Measurements from ENCODE around the gene SNRNP40. TPM values are rescaled to one million over a fixed set of nuclear protein-coding genes. Genes with fewer than 3 reads are reported as not detected.

SNRNP40 gene
- total and polyA plus RNA-seq, 10 of the 15 experiments (the other 5 are each of a cell fraction or from before 2014, with no cell fraction given), result 34.9 to 212 (median 115) TPM

DNA sequence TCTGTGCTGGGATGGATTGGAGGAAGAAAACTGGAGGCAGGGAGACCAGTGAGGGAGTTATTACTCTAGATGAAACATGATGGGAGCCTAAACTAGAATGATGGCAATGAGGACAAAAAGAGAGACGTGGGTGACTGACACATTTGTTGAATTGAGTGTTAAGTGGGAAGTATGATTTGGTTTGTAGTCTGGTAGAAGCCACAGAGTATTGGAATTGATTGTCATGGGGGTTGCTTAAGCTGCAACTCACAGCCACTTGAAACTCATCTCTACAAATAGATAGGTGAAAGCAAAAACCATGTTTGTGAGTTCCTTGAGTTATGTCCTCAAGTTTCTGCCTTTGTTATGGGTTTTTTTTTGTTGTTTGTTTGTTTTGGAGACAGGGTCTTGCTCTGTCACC is 47.9 kb upstream of the SNRNP40 start:
- Histone ChIP-seq H3K27me3 (replicated peaks in 1 of 2; ENCODE audit: control insufficient read depth in 2 of 2, insufficient read depth in 2 of 2, low read length in 1 of 2) (no peaks in the 10 kb centered on the region), H3K4me2 (ENCODE audit: control insufficient read depth, insufficient read depth) (no peak overlapping the region), H3K79me2 (ENCODE audit: control insufficient read depth, insufficient read depth, low read length) (no peaks in the 10 kb centered on the region), H3K4me3 (no peak overlapping the region), H3K9ac (ENCODE audit: control insufficient read depth, insufficient read depth, low read length) (no peak overlapping the region), H3K27ac (ENCODE audit: control insufficient read depth, insufficient read depth) (no peak overlapping the region), H4K20me1 (ENCODE audit: control insufficient read depth, insufficient read depth) (no peaks in the 10 kb centered on the region), H3K4me1 (ENCODE audit: control insufficient read depth, insufficient read depth, low read length) (no peaks in the 10 kb centered on the region), H2AFZ (ENCODE audit: control insufficient read depth, low read depth, low read length) (no peak overlapping the region), H3K9me3 (replicated peaks; ENCODE audit: control insufficient read depth, insufficient read depth, low read length) (no peaks in the 10 kb centered on the region), H3K36me3 (ENCODE audit: control insufficient read depth in 2 of 2, insufficient read depth in 2 of 2, low read length in 1 of 2) (peaks cover 0 to 13% of the 10 kb centered on the region in 2 experiments; a peak in 3 of 4 replicates)
- DNase-seq (ENCODE audit: low read depth, low spot score) (no peak), ATAC-seq (no peak), FAIRE-seq (no peak)
- 0% methylated on average over 1 of the region's 1 CpG for WGBS (ENCODE audit: insufficient coverage, insufficient replicate concordance, low lambda C conversion rate, missing lambda C conversion rate)
- BruUV-seq (replicated peaks), result TSS peak; percentile 29
- ChIA-PET SMC1A (ENCODE audit: uncharacterized antibody, unreplicated experiment) (no interaction called here), CTCF (interaction anchor here (0.7 kb wide), 1 partner anchor 317 kb away, joined by 3 read pairs; no protein-coding TSS in a partner anchor), RAD21 (ENCODE audit: unreplicated experiment) (no interaction called here), POLR2A (no interaction called here)
- in situ Hi-C loops (cut with MboI), result no loop called here
- intact Hi-C loops (cut with micrococcal nuclease; ENCODE audit: unreplicated experiment), result no loop called here
- no peak for TF ChIP-seq RBBP5 (conservative IDR thresholded peaks at IDR 0.05)
- no peak for TF ChIP-seq SRF (IDR thresholded peaks at IDR 0.05; ENCODE audit: low read depth in 2 of 2, low read length in 2 of 2)
- no peak for TF ChIP-seq SP1 (IDR thresholded peaks at IDR 0.05; ENCODE audit: low read depth, low read length)
- no peak for TF ChIP-seq ZNF274 (IDR thresholded peaks at IDR 0.05; ENCODE audit: insufficient read depth, insufficient read length)
- TF ChIP-seq, protein P1, sequence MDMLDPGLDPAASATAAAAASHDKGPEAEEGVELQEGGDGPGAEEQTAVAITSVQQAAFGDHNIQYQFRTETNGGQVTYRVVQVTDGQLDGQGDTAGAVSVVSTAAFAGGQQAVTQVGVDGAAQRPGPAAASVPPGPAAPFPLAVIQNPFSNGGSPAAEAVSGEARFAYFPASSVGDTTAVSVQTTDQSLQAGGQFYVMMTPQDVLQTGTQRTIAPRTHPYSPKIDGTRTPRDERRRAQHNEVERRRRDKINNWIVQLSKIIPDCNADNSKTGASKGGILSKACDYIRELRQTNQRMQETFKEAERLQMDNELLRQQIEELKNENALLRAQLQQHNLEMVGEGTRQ (IDR thresholded peaks at IDR 0.05; ENCODE audit: borderline replicate concordance, low read depth, low read length), result no peak
- TF ChIP-seq, protein P2, sequence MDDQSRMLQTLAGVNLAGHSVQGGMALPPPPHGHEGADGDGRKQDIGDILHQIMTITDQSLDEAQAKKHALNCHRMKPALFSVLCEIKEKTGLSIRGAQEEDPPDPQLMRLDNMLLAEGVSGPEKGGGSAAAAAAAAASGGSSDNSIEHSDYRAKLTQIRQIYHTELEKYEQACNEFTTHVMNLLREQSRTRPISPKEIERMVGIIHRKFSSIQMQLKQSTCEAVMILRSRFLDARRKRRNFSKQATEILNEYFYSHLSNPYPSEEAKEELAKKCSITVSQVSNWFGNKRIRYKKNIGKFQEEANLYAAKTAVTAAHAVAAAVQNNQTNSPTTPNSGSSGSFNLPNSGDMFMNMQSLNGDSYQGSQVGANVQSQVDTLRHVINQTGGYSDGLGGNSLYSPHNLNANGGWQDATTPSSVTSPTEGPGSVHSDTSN (IDR thresholded peaks at IDR 0.05; ENCODE audit: insufficient replicate concordance, low read depth, low read length), result no peak
- no peak for TF ChIP-seq RELA (IDR thresholded peaks at IDR 0.05; ENCODE audit: borderline replicate concordance, partially characterized antibody)
- no peak for TF ChIP-seq POLR2AphosphoS2 (IDR thresholded peaks at IDR 0.05; ENCODE audit: low read depth, low read length)
- no peak for TF ChIP-seq HDGF (IDR thresholded peaks at IDR 0.05)
- TF ChIP-seq, protein P3, sequence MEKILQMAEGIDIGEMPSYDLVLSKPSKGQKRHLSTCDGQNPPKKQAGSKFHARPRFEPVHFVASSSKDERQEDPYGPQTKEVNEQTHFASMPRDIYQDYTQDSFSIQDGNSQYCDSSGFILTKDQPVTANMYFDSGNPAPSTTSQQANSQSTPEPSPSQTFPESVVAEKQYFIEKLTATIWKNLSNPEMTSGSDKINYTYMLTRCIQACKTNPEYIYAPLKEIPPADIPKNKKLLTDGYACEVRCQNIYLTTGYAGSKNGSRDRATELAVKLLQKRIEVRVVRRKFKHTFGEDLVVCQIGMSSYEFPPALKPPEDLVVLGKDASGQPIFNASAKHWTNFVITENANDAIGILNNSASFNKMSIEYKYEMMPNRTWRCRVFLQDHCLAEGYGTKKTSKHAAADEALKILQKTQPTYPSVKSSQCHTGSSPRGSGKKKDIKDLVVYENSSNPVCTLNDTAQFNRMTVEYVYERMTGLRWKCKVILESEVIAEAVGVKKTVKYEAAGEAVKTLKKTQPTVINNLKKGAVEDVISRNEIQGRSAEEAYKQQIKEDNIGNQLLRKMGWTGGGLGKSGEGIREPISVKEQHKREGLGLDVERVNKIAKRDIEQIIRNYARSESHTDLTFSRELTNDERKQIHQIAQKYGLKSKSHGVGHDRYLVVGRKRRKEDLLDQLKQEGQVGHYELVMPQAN (conservative IDR thresholded peaks at IDR 0.05), result no peak
- no peak for TF ChIP-seq HCFC1 (IDR thresholded peaks at IDR 0.05; ENCODE audit: low read length)
- TF ChIP-seq, protein P4, sequence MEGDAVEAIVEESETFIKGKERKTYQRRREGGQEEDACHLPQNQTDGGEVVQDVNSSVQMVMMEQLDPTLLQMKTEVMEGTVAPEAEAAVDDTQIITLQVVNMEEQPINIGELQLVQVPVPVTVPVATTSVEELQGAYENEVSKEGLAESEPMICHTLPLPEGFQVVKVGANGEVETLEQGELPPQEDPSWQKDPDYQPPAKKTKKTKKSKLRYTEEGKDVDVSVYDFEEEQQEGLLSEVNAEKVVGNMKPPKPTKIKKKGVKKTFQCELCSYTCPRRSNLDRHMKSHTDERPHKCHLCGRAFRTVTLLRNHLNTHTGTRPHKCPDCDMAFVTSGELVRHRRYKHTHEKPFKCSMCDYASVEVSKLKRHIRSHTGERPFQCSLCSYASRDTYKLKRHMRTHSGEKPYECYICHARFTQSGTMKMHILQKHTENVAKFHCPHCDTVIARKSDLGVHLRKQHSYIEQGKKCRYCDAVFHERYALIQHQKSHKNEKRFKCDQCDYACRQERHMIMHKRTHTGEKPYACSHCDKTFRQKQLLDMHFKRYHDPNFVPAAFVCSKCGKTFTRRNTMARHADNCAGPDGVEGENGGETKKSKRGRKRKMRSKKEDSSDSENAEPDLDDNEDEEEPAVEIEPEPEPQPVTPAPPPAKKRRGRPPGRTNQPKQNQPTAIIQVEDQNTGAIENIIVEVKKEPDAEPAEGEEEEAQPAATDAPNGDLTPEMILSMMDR (IDR thresholded peaks at IDR 0.05 in 2 of 3, conservative IDR thresholded peaks at IDR 0.05 in 1 of 3; ENCODE audit: control insufficient read depth in 2 of 3, extremely low read depth in 1 of 3, insufficient read depth in 1 of 3, low read depth in 3 of 3, low read length in 3 of 3), result no peak
- TF ChIP-seq, protein P5, sequence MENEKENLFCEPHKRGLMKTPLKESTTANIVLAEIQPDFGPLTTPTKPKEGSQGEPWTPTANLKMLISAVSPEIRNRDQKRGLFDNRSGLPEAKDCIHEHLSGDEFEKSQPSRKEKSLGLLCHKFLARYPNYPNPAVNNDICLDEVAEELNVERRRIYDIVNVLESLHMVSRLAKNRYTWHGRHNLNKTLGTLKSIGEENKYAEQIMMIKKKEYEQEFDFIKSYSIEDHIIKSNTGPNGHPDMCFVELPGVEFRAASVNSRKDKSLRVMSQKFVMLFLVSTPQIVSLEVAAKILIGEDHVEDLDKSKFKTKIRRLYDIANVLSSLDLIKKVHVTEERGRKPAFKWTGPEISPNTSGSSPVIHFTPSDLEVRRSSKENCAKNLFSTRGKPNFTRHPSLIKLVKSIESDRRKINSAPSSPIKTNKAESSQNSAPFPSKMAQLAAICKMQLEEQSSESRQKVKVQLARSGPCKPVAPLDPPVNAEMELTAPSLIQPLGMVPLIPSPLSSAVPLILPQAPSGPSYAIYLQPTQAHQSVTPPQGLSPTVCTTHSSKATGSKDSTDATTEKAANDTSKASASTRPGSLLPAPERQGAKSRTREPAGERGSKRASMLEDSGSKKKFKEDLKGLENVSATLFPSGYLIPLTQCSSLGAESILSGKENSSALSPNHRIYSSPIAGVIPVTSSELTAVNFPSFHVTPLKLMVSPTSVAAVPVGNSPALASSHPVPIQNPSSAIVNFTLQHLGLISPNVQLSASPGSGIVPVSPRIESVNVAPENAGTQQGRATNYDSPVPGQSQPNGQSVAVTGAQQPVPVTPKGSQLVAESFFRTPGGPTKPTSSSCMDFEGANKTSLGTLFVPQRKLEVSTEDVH (IDR thresholded peaks at IDR 0.05; ENCODE audit: low read depth, partially characterized antibody), result no peak
- TF ChIP-seq ZNF622 (IDR thresholded peaks at IDR 0.05), result no peak
- no peak for TF ChIP-seq ETV6 (conservative IDR thresholded peaks at IDR 0.05 in 1 of 2, IDR thresholded peaks at IDR 0.05 in 1 of 2; ENCODE audit: borderline replicate concordance in 1 of 2, low read depth in 1 of 2)
- no peak for TF ChIP-seq CBX5 (IDR thresholded peaks at IDR 0.05; ENCODE audit: low read depth)

All from GM12878 (cell line).